Fibroblast of skin of scalp (primary cell): ENCODE data around the gene SIGLEC1. TPM values are rescaled to one million over a fixed set of nuclear protein-coding genes. Genes with fewer than 3 reads are reported as not detected.

Experiments
- DNase-seq: peaks from one replicate; pipeline ENCODE4 v3.0.0-alpha.2; 2013
- polyA plus RNA-seq, 2 experiments: library from polyadenylated mRNA; unstranded; fragments of 120-200 nt; gene quantifications; one replicate each; pipeline ENCODE4 v1.2.1, GENCODE V29; 2013; ENCODE audit not compliant: insufficient read length in 2 of 2

The SIGLEC1 gene
- polyA plus RNA-seq (2013, experiment 1 of 2; ENCODE audit: insufficient read length): 0.04 TPM
- polyA plus RNA-seq (2013, experiment 2 of 2; ENCODE audit: insufficient read length): 0.17 TPM

DNA sequence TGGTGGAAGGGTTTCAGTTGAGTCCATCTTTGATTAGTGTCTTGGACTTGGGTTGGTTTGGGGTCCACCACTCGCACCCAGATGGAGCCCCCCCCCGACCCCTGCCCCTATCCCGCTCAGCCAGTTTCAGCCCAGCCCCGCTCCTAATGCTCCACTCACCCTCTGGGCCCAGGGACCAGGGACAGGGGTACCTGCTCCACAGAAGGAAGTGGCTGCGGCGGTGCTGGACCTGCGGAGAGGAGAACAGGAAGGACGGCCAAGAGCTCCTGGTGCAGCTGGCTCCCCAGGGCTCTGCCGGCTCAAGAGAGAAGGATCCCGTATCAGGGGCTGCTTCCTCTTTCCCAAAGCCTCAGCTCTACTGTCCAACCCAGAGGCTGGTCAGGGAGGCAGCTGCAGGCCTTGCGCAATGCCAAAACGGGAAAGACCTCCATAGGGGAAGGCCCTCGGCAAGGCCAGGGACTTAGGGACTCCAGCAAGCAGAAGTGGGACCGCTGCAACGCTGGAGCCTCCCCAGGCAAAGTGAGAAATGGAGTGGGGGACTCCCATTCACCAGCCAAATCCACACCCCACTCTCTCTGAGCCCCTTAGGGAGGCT is at the start of gene SIGLEC1:
Gene SIGLEC1, minus strand, starts transcription at position 322 of the 595 bp plus-strand sequence. CDS start 5,472 bp downstream, outside the sequence.
- DNase-seq: no peak

DNA sequence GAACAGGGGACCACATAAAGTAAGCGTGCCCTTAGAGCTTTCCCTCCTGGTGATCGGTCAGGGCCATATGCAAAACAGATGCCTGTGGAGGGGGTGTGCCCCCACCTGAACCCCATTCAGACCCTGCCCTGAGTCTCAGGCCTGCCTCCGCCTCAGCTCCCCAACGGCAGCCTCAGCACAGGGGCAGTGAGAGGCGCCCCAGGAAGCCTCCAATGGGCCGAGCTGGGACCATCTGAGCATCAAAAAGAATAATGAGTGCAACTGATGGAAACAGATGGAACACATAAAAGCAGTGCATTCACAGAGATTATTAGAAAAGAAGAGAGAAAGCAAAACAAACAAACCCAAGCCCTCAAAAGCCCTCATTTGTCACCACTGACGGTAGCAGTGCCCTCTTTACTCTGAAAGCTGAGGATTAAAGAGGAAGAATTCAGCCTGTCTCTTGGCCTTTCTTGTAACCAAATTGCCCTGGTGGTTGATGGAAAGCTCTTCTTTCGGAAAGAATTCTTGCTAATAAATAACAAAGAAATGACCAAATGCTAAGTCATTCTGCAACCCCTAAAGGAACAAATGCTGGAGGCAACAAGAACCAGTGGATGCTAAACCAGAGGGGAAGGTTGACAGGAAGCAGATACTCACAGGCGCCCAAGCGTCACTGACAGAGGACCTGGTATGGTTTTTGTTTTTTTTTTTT is 48.4 kb upstream of the SIGLEC1 start:
- DNase-seq: no peak

DNA sequence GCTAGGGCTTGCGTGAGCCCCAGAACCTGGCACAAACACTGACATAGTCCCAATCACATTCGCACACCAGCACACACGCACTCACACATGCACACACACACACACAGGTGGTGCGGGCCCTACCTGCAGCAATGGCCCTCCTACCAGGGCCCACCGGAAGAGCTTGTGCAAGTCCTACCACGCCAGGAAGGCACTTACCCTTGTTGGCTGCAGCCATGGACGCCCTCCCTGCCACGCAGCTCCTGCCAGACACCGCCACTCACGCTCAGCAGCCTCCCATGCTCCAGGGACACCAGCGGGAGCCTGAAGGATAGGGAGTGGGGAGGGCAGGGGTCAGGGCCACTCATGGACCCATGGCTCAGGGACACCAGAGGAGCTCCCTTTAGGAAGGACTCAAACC is 47.5 kb upstream of the SIGLEC1 start:
- DNase-seq: no peak

DNA sequence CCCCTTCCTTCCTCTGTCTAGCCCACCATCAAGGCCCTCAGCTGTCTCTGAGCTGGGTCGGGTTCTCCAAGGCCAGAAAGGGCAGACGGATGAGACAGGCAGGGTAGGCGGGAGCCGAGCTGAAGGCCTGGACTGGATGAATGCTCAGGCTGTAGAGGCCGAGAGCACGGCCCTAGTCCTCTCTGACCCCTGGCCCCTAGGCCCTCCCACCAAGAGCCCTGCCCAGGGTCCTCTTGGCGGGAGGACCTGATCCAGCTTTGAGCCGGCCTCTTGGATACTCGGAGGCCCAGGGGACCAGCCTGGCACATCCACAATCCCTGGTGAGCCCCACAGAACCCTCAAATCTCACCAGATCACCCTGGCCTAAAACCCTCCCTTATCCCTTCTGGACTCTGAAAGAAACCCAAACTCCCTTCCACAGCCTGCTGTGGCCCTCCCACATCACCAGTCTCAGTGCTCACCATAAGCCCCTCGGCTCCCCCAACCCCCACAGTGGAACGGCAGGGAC is 47.0 kb upstream of the SIGLEC1 start:
- no peak for DNase-seq

DNA sequence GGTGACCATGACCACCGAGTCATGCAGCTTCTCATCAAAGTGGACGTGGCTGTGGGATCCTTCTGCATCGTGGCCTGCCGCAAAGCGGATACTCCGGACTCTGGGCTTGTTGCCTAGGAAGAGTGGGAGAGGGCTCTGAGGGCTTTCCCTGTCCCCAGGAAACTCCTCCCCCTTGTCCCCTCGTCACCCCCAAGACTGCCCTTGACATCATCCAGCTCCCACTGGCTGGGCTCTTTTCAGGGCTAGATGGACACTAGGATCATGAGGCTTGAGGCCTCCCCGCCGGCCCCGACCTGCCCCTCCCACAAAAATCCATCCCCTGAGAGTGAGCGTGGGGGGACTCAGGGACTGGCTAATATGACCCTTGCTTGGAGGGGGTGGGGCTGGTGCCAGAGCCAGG is 46.2 kb upstream of the SIGLEC1 start:
- DNase-seq: no peak

DNA sequence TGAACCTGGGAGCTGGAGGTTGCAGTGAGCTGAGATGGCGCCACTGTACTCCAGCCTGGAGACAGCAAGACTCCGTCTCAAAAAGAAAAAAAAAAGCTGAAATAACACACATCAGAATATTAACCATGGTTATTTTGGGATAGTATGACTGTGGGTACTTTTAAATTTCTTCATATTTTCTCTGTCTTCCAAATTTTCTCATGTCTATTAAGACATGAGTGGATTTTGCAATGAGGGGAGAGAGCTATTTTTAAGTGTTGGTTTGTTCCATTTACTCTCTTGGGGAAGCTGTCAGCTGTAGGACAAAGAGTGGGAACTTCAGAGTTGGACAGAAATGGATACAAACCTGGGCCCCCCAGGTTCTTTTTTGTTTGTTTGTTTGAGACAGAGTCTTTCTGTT is 44.9 kb upstream of the SIGLEC1 start:
- DNase-seq: no peak

DNA sequence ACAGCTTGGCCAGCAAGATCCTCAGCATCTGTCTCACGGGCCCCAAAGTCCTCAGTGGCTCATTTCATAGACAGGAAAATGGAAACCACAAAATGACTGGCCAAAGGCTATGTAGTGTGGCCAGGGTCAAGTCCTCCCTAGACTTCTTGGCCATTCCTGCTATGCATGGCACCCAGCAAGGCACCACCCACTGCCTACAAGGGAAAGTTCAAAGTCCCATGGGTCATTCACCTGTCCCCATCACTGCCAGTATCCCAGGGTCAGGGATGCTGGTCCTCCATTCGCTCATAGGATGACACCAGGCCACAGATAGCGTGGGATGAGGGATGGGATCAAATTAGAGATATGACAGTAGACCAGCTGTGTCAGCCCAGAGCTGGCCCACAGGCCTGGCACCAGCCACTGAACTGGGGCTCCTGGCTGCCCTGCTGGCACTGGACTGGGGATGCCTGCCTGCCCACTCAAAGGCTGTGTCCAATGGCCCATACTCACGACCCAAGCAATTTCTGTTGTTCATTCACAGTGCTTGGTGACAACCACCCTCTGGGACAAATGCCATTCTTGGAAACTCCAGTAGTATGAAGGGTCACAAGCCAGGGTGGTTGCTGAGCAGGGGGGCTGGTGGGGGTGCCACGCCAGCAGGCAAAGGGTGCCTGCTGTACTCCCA is 43.5 kb upstream of the SIGLEC1 start:
- DNase-seq: no peak

DNA sequence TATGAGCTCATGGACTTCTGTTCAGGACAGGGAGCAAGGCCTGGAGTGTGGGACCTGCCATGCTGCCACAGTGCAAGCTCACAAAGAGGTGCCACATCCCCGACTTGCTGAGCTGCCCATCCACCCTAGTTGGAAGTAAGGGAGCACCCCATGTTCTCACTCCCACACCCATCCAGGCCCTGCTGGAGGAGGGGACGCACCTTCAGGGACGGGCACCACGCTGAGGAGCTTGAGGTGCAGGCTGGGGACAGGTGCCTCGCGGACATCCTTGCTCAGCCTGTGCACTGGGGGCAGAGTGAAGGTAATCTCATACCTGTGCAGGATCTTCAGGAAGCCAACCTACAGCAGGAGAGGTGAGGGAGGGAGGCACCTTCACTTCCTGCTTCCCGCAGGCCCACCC is 42.9 kb upstream of the SIGLEC1 start:
- no peak for DNase-seq

DNA sequence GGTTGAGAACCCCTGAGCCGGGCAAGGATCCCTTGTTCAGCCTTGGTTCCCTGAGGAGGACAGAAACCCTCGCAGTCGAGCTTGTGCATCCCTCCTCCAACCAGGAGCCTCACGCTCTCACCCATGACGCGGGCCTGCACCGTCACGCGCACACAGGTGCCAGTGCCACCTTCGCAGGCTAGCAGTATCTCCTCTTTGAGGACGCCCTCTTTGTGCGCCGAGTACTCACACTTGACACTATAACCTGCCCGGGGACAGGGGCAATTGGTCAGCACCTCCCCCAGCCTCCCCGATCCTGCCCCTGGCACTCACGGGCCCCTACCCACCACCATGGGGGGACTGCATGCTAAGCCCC is 41.9 kb upstream of the SIGLEC1 start:
- no peak for DNase-seq

DNA sequence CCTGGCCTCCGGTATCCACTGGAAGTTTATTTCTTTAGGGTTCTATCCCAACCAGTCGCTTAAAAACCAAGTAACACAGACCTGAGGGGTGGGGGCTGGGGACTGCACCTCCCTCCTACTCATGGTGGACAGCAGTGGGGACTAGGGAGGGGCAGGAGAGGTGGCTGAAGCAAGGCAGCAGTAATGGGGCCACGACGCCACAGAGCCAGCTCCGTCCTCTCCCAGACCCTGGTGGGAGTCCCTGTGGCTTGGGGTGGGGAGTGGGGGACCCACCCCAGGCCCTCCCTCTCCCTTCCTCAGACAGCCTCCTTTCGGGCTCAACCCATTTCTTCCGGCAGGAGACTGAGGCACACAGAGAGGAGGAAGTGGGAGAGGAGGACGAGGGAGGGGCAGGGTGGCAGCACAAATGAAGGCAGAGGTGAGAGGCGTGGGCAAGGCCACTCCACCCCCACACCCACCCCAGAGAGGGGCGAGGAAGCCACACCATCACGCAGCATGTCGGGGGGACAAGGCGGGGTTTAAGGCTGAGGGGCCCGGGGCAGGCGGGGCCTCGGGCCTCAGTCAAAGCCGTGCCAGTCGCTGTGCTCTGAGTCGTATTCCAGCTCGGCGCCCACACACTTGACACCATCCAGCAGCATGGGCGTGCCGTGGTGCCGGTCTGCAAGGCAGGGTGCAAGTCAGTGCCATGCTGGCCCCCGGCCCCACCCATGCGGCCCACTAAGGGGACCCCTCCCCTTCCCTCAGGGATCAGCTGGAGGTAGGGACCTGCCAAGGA is 41.3 kb upstream of the SIGLEC1 start:
- no peak for DNase-seq

DNA sequence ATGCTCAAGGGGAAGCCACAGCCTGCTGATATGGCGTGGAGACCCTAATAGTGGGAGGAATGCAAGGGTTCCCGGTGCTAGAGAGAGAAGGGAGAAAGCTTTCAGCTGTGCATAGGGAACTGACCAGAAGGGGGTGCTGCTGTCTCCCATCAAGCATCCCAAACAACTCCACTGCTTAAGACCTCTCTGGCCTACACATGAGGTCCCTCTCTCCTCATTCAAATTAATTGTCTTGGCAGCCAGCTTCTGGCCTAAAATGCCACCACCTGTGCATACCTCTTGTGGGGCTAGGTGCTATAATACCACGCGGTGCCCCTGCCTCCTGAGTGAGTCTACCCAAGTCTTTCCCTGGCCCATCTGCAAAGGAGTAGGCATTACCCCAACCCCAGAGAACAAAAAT is 40.7 kb upstream of the SIGLEC1 start:
- peak; percentile 64 for DNase-seq

DNA sequence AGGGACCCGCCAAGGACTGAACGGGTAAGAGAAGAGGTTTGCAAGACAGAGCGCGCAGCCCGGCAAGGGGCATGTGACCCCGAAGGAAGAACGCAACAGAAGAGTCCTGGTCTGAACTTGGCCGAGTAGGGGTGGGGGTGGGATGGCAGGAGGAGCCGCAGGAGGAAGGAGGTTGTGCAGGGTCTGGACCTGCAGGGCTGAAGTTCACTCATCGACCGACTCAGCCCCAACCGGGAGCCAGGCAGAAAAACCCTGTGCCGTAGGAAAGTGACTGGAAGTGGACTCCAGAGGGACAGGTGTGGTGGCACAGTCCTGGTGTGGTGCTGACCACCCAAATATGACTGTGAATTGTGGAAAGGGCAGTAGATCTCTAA is 40.0 kb upstream of the SIGLEC1 start:
- DNase-seq: no peak

DNA sequence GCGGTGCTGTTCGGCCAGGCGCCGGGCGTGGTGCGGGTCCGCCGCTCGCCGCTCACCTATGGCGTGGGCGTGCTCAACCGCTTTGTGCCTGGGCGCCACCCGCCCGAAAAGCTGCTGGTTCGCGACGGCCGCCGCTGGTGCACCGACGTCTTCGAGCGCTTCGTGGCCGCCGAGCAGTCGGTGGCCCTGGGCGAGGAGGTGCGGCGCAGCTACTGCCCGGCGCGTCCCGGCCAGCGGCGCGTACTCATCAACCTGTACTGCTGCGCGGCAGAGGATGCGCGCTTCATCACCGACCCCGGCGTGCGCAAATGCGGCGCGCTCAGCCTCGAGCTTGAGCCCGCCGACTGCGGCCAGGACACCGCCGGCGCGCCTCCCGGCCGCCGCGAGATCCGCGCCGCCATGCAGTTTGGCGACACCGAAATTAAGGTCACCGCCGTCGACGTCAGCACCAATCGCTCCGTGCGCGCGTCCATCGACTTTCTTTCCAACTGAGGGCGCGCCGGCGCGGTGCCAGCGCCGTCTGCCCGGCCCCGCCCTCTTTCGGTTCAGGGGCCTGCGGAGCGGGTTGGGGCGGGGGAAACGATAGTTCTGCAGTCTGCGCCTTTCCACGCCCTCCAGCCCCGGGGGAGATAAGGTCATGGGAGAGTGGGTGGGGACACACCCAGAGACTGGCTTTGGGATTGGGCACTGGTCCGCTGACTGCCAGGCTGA is 39.4 kb upstream of the SIGLEC1 start:
- DNase-seq: no peak

DNA sequence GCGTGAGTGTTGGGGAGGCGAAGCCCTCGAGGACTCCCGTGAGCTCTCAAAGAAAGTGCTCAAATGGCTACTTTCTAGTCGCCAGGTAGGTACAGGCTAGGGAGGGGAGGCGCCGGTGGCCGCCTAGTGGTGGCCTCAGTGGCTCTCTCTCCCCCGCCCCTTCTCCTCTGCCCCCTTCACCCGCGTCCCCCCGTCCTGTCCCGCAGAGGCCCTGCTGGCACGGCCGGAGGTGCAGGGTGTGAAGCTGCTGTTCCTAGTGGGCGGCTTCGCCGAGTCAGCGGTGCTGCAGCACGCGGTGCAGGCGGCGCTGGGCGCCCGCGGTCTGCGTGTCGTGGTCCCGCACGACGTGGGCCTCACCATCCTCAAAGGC is 38.9 kb upstream of the SIGLEC1 start:
- DNase-seq: no peak

DNA sequence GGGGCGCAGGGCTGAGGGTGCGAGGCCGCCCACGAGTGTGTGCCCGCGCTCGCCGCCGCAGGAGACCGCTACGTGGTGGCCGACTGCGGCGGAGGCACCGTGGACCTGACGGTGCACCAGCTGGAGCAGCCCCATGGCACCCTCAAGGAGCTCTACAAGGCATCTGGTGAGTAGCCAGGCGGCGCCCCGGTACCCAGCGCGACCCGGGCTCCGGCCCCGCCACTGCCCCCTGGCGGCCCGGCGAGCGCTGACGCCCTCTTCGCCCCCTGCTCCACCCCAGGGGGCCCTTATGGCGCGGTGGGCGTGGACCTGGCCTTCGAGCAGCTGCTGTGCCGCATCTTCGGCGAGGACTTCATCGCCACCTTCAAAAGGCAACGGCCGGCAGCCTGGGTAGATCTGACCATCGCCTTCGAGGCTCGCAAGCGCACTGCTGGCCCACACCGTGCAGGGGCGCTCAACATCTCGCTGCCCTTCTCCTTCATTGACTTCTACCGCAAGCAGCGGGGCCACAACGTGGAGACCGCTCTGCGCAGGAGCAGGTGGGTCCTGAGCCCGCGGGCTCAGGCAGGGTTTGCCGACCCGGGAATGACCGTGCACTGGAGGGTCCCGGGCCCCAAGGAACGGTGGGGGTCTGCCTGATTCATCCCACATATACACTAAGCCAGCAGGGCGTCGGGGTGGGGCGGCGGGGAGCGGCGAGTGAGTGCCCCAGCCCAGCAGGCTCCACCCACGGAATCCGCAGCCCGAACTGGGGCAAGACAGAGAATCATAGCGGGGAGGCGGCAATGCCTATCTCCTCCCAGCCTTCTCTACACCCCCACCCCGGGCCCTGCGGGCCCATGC is 37.5 kb upstream of the SIGLEC1 start:
- DNase-seq: no peak

DNA sequence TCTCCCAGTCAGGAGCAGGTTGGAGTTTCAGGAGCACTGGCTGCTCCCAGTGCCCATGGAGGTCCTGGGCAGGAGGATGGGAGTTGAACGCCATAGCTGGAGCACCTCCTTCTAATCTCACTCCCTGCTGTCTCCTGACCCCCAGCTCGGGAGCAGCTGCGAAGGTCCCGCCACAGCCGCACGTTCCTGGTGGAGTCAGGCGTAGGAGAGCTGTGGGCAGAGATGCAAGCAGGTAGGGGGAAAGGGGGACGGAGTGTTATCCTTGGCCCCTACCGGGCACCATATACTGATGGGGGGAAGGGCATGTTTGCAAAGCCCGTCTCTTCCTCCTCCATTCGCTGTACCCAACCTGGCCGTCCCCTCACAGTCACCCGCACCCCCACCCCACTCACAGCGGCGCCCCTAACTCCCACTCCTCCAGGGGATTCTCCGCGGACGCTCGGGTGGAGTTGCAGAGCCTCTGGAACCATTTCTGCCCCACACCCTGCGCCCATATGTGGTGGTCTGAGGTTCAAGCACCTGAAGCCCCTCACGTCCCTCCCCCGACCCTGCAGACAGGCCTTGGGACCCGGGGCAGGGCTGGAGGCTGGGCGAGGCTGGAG is 36.8 kb upstream of the SIGLEC1 start:
- DNase-seq: no peak

DNA sequence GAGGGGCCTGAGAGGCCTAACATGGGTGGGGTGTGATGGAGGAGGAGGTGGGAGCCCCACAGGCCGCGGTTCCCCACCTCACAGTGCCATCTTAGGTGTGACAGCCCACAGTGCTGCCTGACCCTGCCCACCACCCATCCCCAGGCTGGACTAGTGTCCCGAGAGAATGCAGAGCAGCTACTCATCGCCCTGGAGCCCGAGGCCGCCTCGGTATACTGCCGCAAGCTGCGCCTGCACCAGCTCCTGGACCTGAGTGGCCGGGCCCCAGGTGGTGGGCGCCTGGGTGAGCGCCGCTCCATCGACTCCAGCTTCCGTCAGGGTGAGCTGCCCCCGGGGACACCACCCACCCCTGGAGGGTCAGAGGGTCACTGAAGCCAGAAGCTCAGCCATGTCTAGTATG is 35.7 kb upstream of the SIGLEC1 start:
- DNase-seq: no peak

DNA sequence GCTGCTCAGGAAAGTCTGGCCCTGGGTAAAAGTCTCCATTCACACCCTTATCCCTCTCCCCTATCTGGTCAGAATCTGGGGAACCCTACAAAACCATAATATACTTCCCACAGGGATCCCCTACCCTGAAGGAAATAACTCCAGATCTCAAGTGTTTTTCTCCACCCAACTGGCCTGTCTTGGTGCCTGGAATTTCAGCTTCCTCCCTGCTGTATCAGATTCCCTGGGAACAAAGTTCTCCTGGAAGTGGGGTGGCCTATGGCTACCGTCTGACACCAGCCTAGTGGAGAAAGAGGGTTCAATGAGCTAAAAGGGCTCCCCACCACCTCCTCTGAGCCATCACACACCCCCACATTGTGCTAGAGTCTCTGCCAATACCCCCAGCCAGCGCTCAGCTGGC is 35.1 kb upstream of the SIGLEC1 start:
- DNase-seq: no peak

DNA sequence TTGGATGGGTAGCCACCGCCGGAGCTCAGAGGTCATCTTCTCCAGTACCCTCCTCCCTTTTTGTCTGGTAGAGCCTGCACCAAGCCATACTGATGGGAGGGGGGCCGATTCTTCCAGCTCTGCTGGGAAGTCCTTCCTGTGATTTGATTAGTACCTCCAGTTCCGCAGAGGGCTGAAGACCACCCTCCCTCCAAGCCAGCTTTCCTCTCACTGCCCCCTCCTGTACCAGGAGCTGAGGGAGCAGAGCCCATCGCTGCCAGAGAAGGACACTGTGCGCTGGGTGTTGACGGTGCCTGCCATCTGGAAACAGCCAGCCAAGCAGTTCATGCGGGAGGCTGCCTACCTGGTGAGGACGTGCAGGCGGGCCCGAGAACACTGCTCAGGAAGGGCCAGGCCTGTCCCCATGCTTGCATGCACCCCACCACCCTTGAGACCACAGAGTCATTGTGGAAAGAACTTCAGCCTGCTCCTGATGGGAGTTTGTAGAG is 33.3 kb upstream of the SIGLEC1 start:
- DNase-seq: no peak

DNA sequence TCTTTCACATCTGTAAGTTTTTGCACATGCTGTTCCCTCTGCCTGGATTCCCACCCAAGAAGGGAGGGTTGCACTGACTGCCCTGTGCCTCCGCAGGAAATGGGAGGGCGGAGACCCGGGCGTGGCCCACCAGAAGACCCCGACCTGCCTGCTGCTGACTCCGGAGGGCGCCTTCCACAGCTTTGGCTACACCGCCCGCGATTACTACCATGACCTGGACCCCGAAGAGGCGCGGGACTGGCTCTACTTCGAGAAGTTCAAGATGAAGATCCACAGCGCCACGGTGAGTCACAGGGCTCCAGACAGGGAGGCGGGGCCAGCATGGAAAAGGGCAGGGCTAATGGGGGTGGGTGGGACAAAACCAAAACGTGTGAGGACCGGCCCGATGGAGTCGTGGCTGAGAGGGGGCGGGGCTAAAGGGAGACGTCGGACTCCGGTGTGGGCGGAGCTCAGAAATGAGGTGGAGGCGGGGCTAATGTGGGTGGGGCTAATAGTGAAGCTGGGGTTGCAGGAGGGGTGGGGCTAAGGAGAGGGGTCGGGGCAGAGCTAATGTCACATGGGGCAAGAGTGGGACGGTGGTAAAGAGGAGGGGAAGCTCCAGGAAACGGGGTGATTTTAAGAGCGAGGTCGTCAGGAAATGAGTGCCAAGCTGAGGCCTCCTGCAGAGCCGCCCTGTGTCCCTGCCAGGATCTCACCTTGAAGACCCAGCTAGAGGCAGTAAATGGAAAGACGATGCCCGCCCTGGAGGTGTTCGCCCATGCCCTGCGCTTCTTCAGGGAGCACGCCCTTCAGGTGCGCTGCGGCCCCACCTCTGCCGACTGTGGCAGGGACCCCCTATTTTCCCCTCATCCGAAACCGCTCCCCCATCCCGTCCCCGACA is 32.6 kb upstream of the SIGLEC1 start:
- DNase-seq: no peak
